A549 (cell line): ENCODE data around the gene HCAR2.
"Not testable (repeated sequence)": the region's sequence is repeated elsewhere in the genome, so short reads cannot be mapped to it uniquely, and the experiment has no call there.

Experiments used
- BCL3 ChIP-seq: fragments of >200 bp; sonication (Bioruptor Twin); formaldehyde crosslinking; IDR thresholded peaks from 3 replicates; pipeline ENCODE4 v1.6.1; 2016
- CHD4 ChIP-seq: fragments of 200-600 bp; sonication (generic); IDR thresholded peaks from 2 replicates; pipeline ENCODE4 v1.6.1; 2016; ENCODE audit warnings: antibody characterized with exemption, mild to moderate bottlenecking, borderline replicate concordance
- CTCF ChIP-seq: fragments of >200 bp; sonication (Bioruptor Twin); formaldehyde crosslinking; IDR thresholded peaks from 3 replicates; pipeline ENCODE4 v1.5.1; 2016
- EP300 ChIP-seq, 2 experiments: fragments of >200 bp; sonication (Bioruptor Twin); formaldehyde crosslinking; IDR thresholded peaks; 2 replicates in 1 of 2; 3 replicates in 1 of 2; pipeline ENCODE4 v1.6.1; 2016 to 2017
- KDM1A ChIP-seq: fragments of 200-600 bp; sonication (generic); IDR thresholded peaks from 2 replicates; pipeline ENCODE4 v1.6.1; 2016; ENCODE audit warnings: low read depth, mild to moderate bottlenecking
- MAX ChIP-seq: IDR thresholded peaks from 2 replicates; pipeline ENCODE4 v1.6.1; 2012
- NFE2L2 ChIP-seq: fragments of 150-350 bp; conservative IDR thresholded peaks from 2 replicates; pipeline ENCODE4 v1.6.1; 2014; ENCODE audit warnings: low read length
- NR3C1 ChIP-seq: fragments of >200 bp; sonication (Bioruptor Twin); formaldehyde crosslinking; IDR thresholded peaks from 3 replicates; pipeline ENCODE4 v1.6.1; 2017
- REST ChIP-seq: fragments of 200-600 bp; sonication (generic); IDR thresholded peaks from 2 replicates; pipeline ENCODE4 v1.6.1; 2016; ENCODE audit warnings: antibody characterized with exemption, mild to moderate bottlenecking, moderate library complexity
- SMC3 ChIP-seq: fragments of >200 bp; sonication (Bioruptor Twin); formaldehyde crosslinking; IDR thresholded peaks from 3 replicates; pipeline ENCODE4 v1.6.1; 2018; ENCODE audit warnings: inconsistent platforms
- ZFP36 ChIP-seq: fragments of 450-650 bp; IDR thresholded peaks from 2 replicates; pipeline ENCODE4 v1.6.1; 2014; ENCODE audit warnings: borderline replicate concordance; ENCODE audit not compliant: partially characterized antibody

- TF ChIP-seq CTCF; KDM1A; MAX; SMC3; NFE2L2; CHD4; EP300 (IDR thresholded peaks at IDR 0.05); REST; NR3C1; BCL3; ZFP36: not testable (repeated sequence)
Observed at GRCh38 chr12:122680989-122681388, 22.2 kb downstream of the HCAR2 start.
